ENCODE measurements around the gene TPD52L1. TPM values are rescaled to one million over a fixed set of nuclear protein-coding genes. Genes with fewer than 3 reads are reported as not detected.
A peak's percentile ranks its signal among the peaks of the same experiment; 100 is the strongest.

TPD52L1 gene
- total and polyA plus RNA-seq, 2 of the 4 experiments (the other 2 are of a cell fraction), result 10.2 to 13.5 TPM

GRCh38 chr6:125140808-125141207 is 12.8 kb upstream of the TPD52L1 start:
- H3K23ac ChIP-seq (ENCODE audit: low read depth, low read length), result no peak overlapping the region
- H4K8ac ChIP-seq (ENCODE audit: low read depth in 2 of 2, low read length in 2 of 2), result no peak overlapping the region
- H3K4me2 ChIP-seq (ENCODE audit: low read depth, low read length), result no peak overlapping the region
- H3K27ac ChIP-seq (ENCODE audit: insufficient read depth, low read length), result no peak overlapping the region
- H3K4ac ChIP-seq (ENCODE audit: low read depth, low read length), result no peak overlapping the region
- H4K20me1 ChIP-seq (ENCODE audit: insufficient read depth, low read length), result no peaks in the 10 kb centered on the region
- H2BK5ac ChIP-seq (ENCODE audit: low read depth, low read length, poor library complexity, severe bottlenecking), result no peak overlapping the region
- peak; percentile 64 for DNase-seq
- ChIA-PET CTCF (interaction anchor here (0.6 kb wide), 2 partner anchors 22 to 26 kb away, joined by 3 to 5 read pairs; no protein-coding TSS in a partner anchor), POLR2A (ENCODE audit: unreplicated experiment) (no interaction called here)
- H3K9me1 ChIP-seq (ENCODE audit: insufficient read depth, low read length), result no peaks in the 10 kb centered on the region
- in situ Hi-C loops (cut with MboI; ENCODE audit: low sequenced_read_pairs) (no loop called here), dilution Hi-C loops (cut with HindIII; ENCODE audit: low sequenced_read_pairs, unreplicated experiment) (no loop called here), intact Hi-C loops (cut with micrococcal nuclease) (no loop called here)
- TF ChIP-seq CHD1 (IDR thresholded peaks at IDR 0.05; ENCODE audit: low read depth, low read length), result no peak
- TF ChIP-seq MAZ (IDR thresholded peaks at IDR 0.05; ENCODE audit: borderline replicate concordance, low read depth, low read length), result no peak
- TF ChIP-seq FOS (IDR thresholded peaks at IDR 0.05; ENCODE audit: low read depth, low read length), result no peak
- TF ChIP-seq RFX5 (IDR thresholded peaks at IDR 0.05; ENCODE audit: low read depth, low read length), result no peak
- no peaks in the 10 kb centered on the region for H3K9me3 ChIP-seq (ENCODE audit: control insufficient read depth, insufficient read depth, low read length)
- H2AFZ ChIP-seq (replicated peaks; ENCODE audit: low read length, poor library complexity), result peak overlapping the region; percentile 35
- peaks cover 3% of the 10 kb centered on the region; the same call in 1 of the 2 replicates for H3K4me1 ChIP-seq (ENCODE audit: control insufficient read depth, insufficient read depth, low read length)
- ATAC-seq (ENCODE audit: low read depth), result peak; percentile 63
- H3K27me3 ChIP-seq (ENCODE audit: control insufficient read depth, insufficient read depth, low read length), result no peaks in the 10 kb centered on the region
- H4K91ac ChIP-seq (ENCODE audit: insufficient read depth, low read depth, low read length), result no peak overlapping the region
- H3K4me3 ChIP-seq (ENCODE audit: insufficient read depth, low read depth, low read length), result no peak overlapping the region
- H3K9ac ChIP-seq (ENCODE audit: low read depth, low read length), result no peak overlapping the region
- no peak overlapping the region for H2BK15ac ChIP-seq (ENCODE audit: low read depth, low read length)
- H3K18ac ChIP-seq (ENCODE audit: low read depth, low read length), result peak overlapping the region; percentile 57; the same call in 1 of the 2 replicates
- H2BK20ac ChIP-seq (ENCODE audit: low read depth, low read length), result no peak overlapping the region
- no peak overlapping the region for H4K5ac ChIP-seq (ENCODE audit: low read depth, low read length)
- no peak overlapping the region for H3K56ac ChIP-seq (ENCODE audit: extremely low read depth, insufficient read depth, low read length)
- no peaks in the 10 kb centered on the region for H3K79me1 ChIP-seq (ENCODE audit: low read depth in 1 of 2, low read length in 2 of 2)
- no peak overlapping the region; the same call in 1 of the 2 replicates for H3K14ac ChIP-seq (replicated peaks; ENCODE audit: low read depth, low read length)
- H2AK9ac ChIP-seq (replicated peaks; ENCODE audit: low read depth, low read length, poor library complexity), result no peak overlapping the region
- BruUV-seq (replicated peaks), result no TSS peak
- H2BK120ac ChIP-seq (ENCODE audit: low read depth, low read length), result peak overlapping the region; percentile 57; the same call in 1 of the 2 replicates
- H3K36me3 ChIP-seq (ENCODE audit: control insufficient read depth, insufficient read depth, low read length), result no peaks in the 10 kb centered on the region
- H2AK5ac ChIP-seq (ENCODE audit: low read depth, low read length), result no peak overlapping the region

Measured in IMR-90 (cell line).